HG03432 (cell line): ENCODE results near the gene RRM2.
A peak's percentile ranks its signal among the peaks of the same experiment; 100 is the strongest.

ENCODE experiments used
- ATAC-seq: cut with Tn5 transposase; IDR thresholded peaks from one replicate; pipeline ENCODE4 v1.9.1; 2021; ENCODE audit warnings: mild to moderate bottlenecking, moderate library complexity; ENCODE audit not compliant: unreplicated experiment

The RRM2 gene

DNA sequence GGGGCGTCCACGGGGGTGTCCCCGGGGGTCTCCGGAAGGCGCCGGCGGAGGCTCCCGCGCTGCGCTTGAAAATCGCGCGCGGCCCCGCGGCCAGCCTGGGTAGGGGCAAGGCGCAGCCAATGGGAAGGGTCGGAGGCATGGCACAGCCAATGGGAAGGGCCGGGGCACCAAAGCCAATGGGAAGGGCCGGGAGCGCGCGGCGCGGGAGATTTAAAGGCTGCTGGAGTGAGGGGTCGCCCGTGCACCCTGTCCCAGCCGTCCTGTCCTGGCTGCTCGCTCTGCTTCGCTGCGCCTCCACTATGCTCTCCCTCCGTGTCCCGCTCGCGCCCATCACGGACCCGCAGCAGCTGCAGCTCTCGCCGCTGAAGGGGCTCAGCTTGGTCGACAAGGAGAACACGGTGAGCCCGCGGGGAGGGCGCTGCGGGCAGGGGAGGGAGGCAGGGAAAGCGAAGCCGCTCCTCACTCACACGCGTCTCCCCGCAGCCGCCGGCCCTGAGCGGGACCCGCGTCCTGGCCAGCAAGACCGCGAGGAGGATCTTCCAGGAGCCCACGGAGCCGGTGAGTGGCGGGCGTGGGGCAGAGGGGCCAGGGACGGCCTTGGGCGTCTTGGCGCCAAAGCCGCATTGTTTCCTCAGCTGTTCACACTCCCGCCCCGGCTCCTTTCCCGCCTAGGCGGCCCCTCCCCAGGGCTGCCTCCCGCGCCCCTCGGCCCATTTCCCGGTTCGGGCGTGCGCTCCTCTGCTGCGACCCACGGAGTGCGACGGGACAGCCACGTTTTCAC, at the start of gene RRM2:
RRM2 (plus strand) TSS at position 240 of the 781 bp plus-strand sequence; CDS start at position 300, 60 bp downstream.
- ATAC-seq = peak; percentile 77

DNA sequence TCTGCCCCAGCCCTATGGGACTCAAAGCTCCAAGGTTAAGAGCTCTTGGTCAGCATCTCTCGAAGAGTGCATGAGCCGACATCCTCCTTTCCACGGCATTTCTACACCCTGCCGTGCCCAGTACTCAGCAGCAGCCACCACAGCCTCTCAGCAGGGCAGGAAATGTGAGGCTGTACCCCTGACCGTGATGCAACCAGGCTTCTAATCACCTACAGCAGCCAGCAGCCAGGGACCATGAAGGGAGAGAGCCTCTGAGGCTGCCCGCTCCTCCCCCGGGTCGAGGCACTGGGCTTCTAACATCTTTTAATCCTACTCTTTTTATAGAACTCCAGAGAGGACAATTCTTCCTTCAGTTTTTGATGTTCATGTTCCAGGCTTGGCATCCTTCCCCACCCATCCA, 48.8 kb upstream of the RRM2 start:
- ATAC-seq = no peak

DNA sequence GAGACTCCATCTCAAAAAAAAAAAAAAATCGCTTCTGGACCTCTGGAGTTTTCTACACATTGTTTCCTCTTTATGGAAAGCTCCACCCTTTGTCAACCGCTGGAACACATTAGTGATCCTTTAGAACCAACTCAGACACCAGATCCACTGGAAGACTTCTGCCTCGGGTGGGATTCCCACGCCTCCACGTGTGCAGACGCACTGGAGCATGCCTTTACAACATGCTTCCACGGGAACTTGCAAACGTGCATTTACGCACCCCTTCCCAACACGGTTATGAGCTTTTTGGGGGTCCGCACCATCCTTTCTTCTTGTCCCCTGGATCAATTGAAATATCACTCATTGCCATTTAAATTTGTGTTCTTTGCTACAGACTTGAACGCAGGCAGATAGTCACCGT, 47.4 kb upstream of the RRM2 start:
- ATAC-seq = no peak

DNA sequence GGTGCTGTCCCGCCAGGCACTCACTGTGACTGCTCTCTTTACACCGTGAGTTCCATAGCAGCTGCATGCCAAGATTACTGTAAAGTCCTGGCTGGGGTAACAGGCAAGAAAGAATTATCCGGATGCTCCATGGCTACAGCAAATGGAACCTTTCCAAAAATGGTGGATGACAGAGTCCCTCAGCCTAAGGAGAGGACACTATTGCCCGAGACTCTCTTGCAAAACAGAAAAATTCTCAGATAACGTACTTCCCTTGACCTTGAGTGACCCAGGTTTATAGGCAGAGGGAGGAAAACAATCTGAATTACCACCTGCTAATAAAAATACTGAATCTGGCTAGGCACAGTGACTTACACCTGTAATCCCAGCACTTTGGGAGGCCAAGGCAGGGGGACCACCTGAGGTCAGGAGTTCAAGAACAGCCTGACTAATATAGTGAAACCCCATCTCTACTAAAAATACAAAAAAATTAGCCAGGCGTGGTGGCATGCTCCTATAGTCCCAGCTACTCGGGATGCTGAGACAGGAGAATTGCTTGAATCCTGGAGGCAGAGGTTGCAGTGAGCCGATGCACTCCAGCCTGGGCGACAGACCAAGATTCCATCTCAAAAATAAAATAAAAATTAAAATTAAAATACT, 46.8 kb upstream of the RRM2 start:
- no peak for ATAC-seq

DNA sequence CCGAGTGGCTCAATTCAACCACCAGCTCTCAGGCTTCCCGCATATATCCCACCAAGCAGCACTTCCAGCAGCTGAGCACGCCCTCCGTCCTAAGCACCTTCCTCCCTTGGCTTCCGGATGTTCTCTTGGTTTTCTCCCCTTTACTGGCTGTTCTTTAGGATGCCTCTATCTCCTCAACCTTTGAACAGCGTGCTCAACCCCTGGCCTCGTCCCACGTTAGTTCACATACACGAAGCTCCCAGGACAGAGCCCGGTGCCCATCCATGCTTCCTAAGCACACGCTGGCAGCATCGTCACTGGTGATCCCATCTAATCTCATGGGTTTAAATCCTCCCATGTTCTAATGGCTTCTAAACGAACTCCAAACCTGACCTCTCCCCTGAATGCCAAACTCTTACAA, 46.0 kb upstream of the RRM2 start:
- ATAC-seq = no peak

- no peak for ATAC-seq
These were observed 45.5 kb upstream of the RRM2 start for GRCh38 chr2:10076988-10077527.

- ATAC-seq = no peak
These were observed 44.5 kb upstream of the RRM2 start for GRCh38 chr2:10078001-10078400.

DNA sequence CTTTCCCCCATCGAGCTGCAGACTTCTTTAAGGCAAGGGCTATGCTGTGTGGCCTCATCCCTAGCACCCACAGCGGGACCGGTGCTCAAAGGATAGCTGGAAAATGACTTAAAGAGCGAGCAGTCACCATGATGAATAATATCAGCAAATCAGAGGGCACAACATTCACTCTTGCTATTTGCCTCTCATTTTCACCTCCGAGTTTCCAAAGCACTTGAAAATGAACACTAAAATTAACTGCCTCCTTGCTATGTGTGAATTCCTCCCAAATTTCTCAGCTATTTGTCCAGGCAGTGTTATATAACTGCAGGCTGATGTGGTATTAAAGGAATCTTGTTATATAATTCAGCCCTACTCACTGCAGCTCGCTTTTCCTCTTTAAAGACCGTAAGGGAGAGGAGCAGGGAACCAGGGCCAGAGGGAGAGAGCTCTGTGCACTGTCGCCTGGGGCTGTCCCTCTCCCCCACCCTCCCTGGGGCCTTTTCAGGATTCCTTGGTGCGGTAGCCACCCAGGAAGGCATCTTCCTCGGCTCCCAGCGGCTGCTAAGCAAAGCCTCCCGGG, 43.8 kb upstream of the RRM2 start:
- ATAC-seq = no peak

- peak; percentile 30 for ATAC-seq
These were observed 43.2 kb upstream of the RRM2 start for GRCh38 chr2:10079266-10079869.

- ATAC-seq = peak; percentile 45
These were observed 42.5 kb upstream of the RRM2 start, which contains the start of gene CYS1 for GRCh38 chr2:10079870-10080535. TSS of gene CYS1 (minus strand) at chr2:10080411. CDS start at chr2:10080223, 188 bp downstream.

- peak; percentile 29 for ATAC-seq
These were observed 41.8 kb upstream of the RRM2 start for GRCh38 chr2:10080536-10081304.

DNA sequence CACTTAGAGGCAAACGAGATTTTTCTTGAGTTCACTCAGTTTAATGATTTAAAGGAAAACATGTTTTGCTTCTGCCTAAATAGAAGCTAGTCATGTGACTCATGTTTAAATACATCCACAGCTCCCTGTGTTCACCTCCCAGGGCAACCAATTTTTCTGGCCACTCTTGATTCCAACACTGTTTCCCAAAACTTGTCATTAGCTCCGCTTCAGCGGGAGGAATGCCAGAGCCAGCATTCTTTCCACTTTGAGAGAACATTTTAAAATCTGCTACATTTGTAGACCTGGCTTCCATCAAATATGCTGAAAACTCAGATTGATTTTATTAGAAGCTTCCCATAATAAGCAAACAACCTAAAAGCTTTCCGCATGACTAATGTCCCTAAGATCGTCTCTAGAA, 39.5 kb upstream of the RRM2 start:
- no peak for ATAC-seq

DNA sequence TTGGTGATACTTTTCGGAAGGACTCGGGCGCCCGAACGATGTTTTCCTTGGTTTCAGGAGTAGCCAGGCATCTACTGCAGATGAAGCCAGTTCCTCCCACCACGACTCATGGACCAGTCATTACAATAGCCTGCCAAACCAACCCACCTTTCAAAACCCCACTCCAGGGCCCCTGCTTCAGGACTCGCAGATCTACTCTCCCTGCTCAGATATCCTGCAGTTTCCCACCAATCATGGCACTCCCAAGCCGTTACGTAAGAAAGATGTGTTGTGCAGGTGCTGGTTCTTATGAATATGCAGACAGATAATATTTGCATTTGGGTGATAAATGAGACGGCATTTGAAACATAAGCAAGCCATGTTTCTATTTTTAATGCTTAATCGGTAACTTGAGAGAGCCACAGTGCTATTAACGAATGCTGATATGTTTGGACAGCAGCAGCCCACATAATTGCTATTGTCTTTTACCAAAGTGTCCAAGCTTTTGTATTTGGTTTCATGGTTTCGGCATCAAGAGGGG, 38.8 kb upstream of the RRM2 start:
- peak; percentile 25 for ATAC-seq

- no peak for ATAC-seq
These were observed 38.2 kb upstream of the RRM2 start for GRCh38 chr2:10084223-10084865.

GRCh38 chr2:10085043-10085667, 37.4 kb upstream of the RRM2 start:
- ATAC-seq = no peak

GRCh38 chr2:10085668-10086059, 36.9 kb upstream of the RRM2 start:
- no peak for ATAC-seq

DNA sequence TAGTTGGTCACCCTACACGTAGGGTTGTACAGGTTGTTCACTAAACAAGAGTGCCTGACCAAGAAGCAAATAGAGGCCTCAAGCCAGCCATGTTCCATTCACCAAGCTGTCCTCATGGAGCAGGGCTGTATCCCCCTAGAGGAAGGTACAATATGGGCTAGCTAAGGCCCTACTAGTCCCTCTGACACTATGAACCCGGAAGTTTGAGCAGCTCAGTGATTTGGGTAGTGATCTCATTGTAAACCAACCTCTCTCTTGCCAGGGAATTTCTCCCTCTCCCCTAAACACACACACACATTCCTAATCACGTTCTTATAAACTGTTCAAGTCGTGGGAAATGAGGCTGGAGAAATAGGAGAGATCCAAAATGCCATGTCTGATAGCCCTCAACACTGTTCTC, 35.6 kb upstream of the RRM2 start:
- ATAC-seq = no peak

DNA sequence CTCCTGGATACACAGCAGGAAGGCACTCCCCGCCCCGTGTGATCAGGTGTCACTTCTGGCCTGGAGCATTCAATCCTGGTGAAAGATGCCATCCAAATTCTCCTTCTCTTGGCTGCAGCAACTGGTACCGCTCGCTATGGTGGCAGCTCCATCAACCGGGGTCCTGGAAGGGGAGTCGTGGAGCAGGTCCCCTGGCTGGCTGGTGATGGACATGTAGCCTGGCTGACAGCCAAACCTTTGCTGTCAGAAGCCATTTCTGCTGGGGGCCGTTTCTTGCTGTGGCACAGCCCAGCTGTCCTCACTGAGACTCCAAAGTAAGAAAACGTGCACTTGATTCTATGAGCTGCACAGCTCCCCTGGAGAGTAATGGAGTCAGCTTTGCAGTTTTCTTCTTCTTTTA, 35.2 kb upstream of the RRM2 start:
- no peak for ATAC-seq
